Urinary bladder (tissue), 4 donors: ENCODE data around the gene RNASEH2A. TPM values are rescaled to one million over a fixed set of nuclear protein-coding genes. Genes with fewer than 3 reads are reported as not detected.
A peak's percentile ranks its signal among the peaks of the same experiment; 100 is the strongest.

ENCODE experiments used
- DNase-seq: peaks from one replicate; pipeline ENCODE4 v3.0.0-alpha.2; 2015; ENCODE audit errors: extremely low spot score
- H3K27ac ChIP-seq: one replicate; pipeline ENCODE4 v1.5.1; 2013; ENCODE audit warnings: low read depth, mild to moderate bottlenecking, moderate library complexity
- H3K36me3 ChIP-seq: one replicate; pipeline ENCODE4 v1.6.1; 2013; ENCODE audit warnings: mild to moderate bottlenecking, moderate library complexity; ENCODE audit not compliant: insufficient read depth
- H3K4me1 ChIP-seq: one replicate; pipeline ENCODE4 v1.6.1; 2013; ENCODE audit warnings: mild to moderate bottlenecking, moderate library complexity; ENCODE audit not compliant: insufficient read depth
- H3K4me3 ChIP-seq: one replicate; pipeline ENCODE4 v1.5.1; 2013; ENCODE audit warnings: low read depth, low read length
- WGBS: extraction: QIAGEN DNeasy Blood & Tissue Kit; methylation state at CpG from one replicate; pipeline ENCODE4 v1.1.7; 2013; 5-methylcytosine and 5-hydroxymethylcytosine counted together
- polyA plus RNA-seq: library from polyadenylated mRNA; stranded (reverse); fragments of 200-250 nt; gene quantifications from one replicate; pipeline ENCODE4 v1.2.3, GENCODE V29; 2013
- total RNA-seq: library from RNA; depleted of rRNA; stranded (reverse); fragments of >200 nt; gene quantifications from one replicate; pipeline ENCODE4 v1.2.3, GENCODE V29; 2014
- donor health status: healthy with polysubstance abuse.
- donor health status: healthy.

The RNASEH2A gene
- total and polyA plus RNA-seq, 2 donors = 9.5 to 12.8 TPM

DNA sequence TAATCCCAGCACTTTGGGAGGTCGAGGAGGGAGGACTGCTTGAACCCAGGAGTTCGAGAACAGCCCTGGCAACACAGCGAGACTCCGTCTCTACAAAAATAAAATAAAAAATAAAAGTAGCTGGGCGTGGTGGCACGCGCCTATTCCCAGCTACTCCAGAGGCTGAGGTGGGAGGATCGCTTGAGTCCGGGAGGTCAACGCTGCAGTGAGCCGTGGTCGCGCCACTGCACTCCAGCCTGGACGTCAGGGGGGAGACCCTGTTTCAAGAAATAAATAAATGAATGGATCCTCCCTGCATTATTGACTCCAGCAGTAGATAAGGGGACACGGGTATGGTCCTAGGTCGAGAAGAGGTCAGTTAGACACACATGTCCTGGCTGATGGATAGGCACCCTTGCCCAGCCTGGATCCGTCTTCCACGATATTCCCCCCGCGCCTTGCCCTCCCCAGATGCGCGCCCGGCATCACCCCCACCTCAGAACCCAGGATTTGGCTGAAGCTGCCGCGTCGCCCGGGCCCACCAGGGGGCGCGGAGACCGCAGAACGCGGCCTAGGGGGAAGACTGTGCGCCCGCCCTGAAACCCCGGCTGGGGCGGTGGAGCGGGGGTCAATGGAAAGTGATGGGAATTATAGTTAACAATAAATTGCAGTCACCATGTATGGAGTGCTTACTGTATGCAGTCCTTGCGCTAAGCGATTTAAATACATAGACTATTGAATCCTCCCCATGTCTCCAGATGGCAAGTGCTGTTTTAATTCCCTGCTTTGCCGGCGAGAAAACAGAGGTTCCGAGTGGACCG lies 29.0 kb upstream of the RNASEH2A start:
- Histone ChIP-seq H3K27ac (peak overlapping the region; percentile 65), H3K36me3 (no peaks in the 10 kb centered on the region), H3K4me1 (no peaks in the 10 kb centered on the region), H3K4me3 (peak overlapping the region; percentile 45)
- DNase-seq = no peak
- 9% methylated on average over 43 of the region's 43 CpGs for WGBS

DNA sequence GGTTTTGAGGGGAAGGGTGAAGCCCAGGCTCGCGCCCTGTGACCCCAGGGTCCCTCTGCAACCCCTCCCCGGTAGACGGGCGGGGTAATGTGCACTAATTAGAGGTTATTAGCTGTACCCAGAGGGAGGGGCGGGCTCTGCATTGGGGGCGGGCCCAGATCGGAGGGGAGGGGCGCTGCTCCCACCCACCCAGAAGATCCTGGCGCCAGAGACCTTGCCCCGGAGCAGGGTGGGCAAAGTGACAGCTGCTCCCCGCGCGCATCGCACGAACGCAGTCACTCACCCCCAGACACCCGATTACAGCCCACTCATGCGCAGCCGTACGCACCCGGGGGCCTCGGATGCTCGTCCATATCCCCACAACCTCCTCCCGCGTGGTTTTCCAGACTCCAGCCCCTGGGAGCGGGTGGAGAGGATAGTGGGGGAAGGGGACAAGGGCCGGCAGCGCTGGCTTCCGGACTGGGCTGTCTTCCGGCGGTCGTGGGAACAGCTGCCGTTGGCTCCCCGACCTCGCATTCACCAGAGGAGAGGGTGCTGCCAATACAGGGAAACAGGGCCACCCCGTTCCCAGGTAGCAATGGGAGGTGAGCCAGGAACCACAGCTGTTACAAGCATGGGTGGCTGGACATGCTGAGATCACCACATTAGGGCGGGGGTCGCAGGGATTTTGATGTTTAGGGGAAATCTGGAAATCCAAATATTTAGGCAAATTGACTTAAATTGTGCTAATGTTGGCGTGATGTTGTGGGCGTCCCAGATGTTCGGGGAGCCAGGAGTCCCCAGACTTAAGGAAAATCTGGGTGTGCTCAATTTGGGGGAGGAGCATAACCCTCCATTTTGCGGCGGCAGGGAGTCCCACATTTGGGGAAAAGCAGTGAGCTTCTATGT lies 28.1 kb upstream of the RNASEH2A start:
- no peaks in the 10 kb centered on the region for H3K4me1 ChIP-seq
- no peaks in the 10 kb centered on the region for H3K36me3 ChIP-seq
- WGBS = under 1% methylated on average over 44 of the region's 44 CpGs
- no peak for DNase-seq
- peak overlapping the region; percentile 65 for H3K27ac ChIP-seq
- H3K4me3 ChIP-seq = peak overlapping the region; percentile 45

DNA sequence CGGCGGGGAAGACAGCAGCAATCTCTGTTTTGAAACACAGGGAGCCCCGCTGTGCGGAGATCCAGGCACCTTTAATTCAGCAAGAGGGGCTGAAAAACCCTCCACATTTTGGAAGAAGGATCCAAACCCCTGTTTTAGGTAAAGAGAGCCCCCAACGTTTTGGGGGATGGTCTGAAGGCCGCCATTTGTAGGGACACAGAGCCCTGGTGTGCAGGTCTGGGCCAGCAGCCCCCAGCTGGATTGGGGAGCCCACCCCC lies 27.6 kb upstream of the RNASEH2A start:
- 24% methylated on average over 6 of the region's 6 CpGs for WGBS
- H3K4me1 ChIP-seq = no peaks in the 10 kb centered on the region

DNA sequence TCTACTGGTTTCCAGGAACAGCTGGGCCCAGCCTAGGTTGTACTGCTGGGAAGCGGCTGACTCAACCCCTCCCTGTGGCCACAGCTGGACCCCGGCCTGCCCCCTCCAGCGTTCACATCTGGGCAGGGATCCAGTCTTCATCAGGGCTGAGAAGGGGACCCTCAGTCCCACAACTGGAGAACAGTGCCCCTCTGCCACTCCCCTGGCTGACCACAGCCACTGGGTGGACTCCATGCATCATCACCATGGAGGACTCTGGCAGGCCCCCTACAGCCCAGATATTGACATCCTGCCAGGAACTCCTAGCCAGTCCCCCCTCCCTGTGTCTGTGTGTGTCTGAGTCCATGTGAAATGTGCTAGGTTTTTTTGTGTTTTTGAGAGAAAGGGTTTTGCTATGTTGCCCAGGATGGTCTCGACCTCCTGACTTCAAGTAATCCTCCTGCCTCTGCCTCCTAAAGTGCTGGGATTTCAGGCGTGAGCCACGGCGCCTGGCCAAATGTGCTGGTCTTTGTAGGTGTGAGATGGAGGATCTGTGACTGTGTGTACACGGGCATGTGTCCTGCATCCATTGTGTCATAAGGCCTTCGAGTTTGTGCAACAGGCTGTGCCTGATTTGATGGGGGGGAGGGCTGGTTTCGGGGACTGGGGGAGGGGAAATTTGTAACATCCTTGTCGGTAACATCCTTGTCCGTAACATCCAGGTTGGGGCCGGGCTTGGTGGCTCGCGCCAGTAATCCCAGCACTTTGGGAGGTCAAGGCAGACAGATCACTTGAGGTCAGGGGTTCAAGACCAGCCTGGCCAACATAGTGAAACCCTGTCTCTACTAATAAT lies 27.0 kb upstream of the RNASEH2A start:
- Histone ChIP-seq H3K4me3 (no peak overlapping the region), H3K36me3 (no peaks in the 10 kb centered on the region), H3K4me1 (no peaks in the 10 kb centered on the region), H3K27ac (peak overlapping the region; percentile 65)
- 47% methylated on average over 15 of the region's 15 CpGs for WGBS
- no peak for DNase-seq

More for the DNA sequence above, 27.6 kb upstream of the RNASEH2A start:
- Histone ChIP-seq H3K36me3 (no peaks in the 10 kb centered on the region), H3K27ac (peak overlapping the region; percentile 65), H3K4me3 (no peak overlapping the region)
- DNase-seq = no peak

DNA sequence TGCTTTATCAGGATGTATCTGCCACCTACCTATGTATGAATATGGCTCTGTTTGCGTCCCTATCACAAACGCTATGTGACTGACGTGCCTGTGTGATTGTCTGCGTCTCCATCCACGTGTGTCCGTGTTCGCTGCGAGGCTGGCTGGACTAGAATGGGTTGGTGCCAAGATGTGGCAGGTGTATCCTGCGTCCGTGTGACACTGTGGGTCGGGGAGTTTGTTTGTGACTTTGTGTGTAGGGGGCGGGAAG lies 24.3 kb upstream of the RNASEH2A start:
- Histone ChIP-seq H3K4me1 (no peaks in the 10 kb centered on the region), H3K36me3 (no peaks in the 10 kb centered on the region), H3K27ac (peak overlapping the region; percentile 91), H3K4me3 (peak overlapping the region; percentile 39)
- no peak for DNase-seq
- WGBS = 3% methylated on average over 12 of the region's 12 CpGs

DNA sequence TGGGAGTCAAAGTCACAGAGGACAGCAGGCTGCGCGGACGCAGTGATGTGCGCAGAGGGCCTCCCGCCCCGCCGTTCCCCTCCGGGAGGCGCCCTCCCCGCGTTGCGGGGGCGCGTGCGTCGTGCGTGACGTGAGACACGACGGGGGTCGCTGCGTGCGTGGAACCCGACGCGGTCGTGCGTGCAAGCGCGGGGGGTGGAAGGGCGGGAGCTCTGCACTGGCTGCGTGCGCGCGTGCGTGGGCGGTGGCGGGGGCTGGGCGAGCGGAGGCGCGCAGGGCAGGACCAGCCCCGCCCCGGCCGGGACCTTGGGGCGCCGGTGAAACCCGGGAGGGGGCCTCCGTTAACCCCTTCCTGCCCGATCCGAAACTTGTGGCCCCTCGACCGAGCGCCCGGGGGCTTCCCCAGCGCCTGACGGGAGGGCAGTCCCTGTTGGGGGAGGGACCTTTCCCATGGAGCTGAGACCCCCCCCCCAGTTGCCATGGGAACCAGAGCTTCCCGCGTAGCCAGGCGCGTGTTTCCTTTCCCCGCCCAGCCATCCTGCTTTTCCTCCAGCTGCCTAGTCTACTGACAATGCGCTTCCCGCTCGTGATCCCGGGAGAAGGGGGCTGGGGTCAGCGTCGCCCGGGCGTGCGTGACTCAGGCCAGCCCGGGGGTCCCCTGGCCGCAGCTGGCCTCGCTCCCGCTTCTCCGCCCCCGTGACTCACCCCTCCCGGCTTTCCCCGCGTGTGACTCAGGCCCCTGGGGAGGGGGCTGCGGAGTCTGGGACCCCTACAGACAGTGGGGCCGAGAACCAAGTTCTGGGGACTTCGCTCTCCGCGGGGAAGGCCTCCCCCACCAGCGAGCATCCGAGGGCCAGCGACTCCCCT lies 23.7 kb upstream of the RNASEH2A start:
- H3K36me3 ChIP-seq = no peaks in the 10 kb centered on the region
- H3K4me1 ChIP-seq = no peaks in the 10 kb centered on the region
- 1% methylated on average over 88 of the region's 88 CpGs for WGBS
- H3K27ac ChIP-seq = peak overlapping the region; percentile 91
- no peak for DNase-seq
- H3K4me3 ChIP-seq = peak overlapping the region; percentile 39

DNA sequence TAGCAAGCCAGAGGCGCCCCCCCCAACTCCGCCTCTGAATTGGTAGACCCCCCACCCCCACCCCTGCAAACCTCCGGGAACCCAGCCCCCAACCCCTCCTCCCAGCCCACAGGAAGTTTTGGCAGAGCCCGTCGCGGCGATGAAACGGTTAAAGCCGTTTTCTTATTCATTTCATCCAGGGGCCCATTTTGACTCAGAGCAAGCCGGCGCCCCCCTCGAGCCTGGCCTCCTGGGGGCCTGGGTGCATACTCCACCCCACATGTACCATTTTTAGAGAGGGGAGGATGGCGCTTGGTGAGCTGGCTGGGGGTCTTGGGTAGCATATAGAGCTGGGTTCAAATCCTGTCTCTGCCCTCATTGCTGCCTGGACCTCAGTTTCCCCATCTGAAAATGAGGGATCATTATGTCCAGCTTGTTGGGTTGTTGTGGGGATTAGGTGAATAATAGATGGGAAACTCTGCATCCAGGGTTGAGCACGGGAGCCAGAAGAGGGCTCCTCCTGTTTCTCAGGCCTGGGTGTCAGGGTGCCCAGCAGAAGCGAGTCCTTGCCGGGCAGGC lies 23.0 kb upstream of the RNASEH2A start:
- Histone ChIP-seq H3K4me3 (peak overlapping the region; percentile 39), H3K27ac (peak overlapping the region; percentile 91), H3K4me1 (no peaks in the 10 kb centered on the region), H3K36me3 (no peaks in the 10 kb centered on the region)
- 12% methylated on average over 16 of the region's 16 CpGs for WGBS
- DNase-seq = no peak

DNA sequence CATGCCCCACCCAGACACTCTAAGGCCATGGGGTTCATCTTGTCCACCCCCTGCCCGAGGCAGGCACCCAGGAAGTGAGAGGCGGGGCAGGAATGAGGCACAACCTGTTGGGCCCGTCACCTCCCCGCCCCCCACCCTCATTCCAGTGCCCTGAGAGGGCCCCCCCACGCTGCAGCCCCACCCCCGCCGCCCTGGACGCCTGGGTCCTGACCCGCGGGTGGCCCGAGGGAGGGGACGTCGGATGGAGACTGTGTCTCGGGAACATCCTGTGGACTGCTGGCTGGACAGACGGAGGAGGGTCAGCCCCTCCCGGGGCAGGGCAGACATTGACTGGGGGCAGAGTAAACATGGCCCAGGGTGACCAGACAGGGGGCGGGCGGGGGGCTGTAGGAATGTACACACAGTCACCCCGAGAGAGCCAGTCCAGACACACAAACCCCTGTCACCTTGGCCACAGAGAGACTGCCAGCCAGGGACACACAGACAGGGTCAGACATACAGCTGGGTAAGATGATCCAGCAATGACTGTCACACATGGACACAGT lies 22.5 kb upstream of the RNASEH2A start:
- H3K4me1 ChIP-seq = no peaks in the 10 kb centered on the region
- no peak for DNase-seq
- no peak overlapping the region for H3K4me3 ChIP-seq
- WGBS = 20% methylated on average over 19 of the region's 19 CpGs
- peak overlapping the region; percentile 91 for H3K27ac ChIP-seq
- H3K36me3 ChIP-seq = no peaks in the 10 kb centered on the region

DNA sequence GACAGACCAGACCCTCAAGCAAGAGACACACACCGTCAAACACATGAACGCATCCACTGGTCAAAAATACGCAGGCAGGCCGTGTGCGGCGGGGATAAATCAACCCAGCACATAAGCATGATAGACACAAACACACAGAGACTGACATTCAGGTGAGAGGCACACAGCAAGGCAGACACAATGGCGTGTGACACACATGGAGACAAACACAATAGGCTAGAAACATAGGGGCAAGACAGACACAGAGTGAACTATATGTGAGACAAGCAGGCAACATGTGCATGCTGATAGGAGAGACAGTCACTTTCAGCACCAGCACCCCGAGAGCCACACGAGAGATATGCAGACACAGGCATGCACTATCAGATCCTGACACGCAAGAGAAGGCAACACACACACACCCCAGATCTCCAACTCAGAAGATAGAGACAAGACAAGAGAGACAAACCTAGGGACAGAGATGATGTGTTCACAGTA lies 22.0 kb upstream of the RNASEH2A start:
- no peak for DNase-seq
- Histone ChIP-seq H3K4me3 (no peak overlapping the region), H3K36me3 (no peaks in the 10 kb centered on the region), H3K4me1 (no peaks in the 10 kb centered on the region), H3K27ac (peak overlapping the region; percentile 91)
- 58% methylated on average over 10 of the region's 10 CpGs for WGBS

DNA sequence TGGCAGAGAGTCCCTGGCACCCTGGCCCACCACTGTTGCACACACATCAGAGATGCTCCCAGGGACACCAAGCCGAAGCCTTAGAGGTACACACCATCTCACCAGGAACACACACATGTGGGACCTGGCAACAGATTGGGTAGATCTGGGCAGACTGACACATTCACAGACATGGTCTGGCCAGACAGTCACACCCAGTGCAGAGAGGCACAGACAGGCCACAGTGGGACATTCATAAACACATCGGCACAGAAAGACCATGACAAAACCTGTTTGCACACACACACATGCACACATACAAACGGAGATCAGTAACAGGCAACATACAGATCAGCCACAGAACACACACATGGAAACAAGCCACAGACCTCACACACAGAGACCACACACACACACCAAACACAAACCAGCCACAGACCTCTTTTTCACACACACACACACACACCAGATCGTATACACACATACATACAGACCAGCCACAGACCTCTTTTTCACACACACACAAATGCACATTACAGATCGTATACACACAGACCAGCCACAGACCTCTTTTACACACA lies 21.4 kb upstream of the RNASEH2A start:
- no peak overlapping the region for H3K4me3 ChIP-seq
- H3K4me1 ChIP-seq = no peaks in the 10 kb centered on the region
- H3K36me3 ChIP-seq = no peaks in the 10 kb centered on the region
- DNase-seq = no peak
- 50% methylated on average over 5 of the region's 5 CpGs for WGBS
- peak overlapping the region; percentile 91 for H3K27ac ChIP-seq

DNA sequence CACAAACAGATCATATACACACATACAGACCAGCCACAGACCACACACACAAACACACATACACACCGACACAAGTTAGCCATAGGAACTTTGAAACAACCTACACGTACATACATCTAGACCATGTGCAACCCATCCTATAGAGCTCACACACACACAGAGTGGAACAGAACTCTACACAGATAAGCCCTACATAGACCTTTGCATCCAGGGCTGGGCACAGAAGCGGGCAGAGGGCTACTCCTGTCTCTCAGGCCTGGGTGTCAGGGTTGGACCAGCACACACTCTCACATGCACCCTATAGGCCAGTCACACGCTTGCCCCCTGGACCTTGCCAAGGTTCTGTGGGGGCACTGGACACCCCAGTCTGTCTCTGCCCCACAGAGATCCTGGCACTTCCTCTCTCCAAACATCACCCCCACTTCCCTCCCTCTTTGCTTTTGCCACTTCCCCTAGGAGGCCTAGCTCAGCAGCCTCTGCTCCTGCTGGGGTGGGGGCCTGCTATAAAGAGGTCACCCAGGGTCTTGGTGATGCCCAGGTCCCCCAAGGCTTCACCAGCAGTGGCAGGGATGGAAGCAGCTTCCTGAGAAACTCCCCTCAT lies 20.9 kb upstream of the RNASEH2A start:
- H3K4me1 ChIP-seq = no peaks in the 10 kb centered on the region
- WGBS = 67% methylated on average over 4 of the region's 4 CpGs
- no peak for DNase-seq
- peak overlapping the region; percentile 85 for H3K27ac ChIP-seq
- H3K4me3 ChIP-seq = no peak overlapping the region
- no peaks in the 10 kb centered on the region for H3K36me3 ChIP-seq
